HG03469 (cell line): ENCODE results near the gene RIMBP2.

Experiments used
- ATAC-seq: cut with Tn5 transposase; IDR thresholded peaks from one replicate; pipeline ENCODE4 v1.9.1; 2021; ENCODE audit warnings: mild to moderate bottlenecking, moderate library complexity, moderate number of reproducible peaks; ENCODE audit not compliant: unreplicated experiment

The RIMBP2 gene

DNA sequence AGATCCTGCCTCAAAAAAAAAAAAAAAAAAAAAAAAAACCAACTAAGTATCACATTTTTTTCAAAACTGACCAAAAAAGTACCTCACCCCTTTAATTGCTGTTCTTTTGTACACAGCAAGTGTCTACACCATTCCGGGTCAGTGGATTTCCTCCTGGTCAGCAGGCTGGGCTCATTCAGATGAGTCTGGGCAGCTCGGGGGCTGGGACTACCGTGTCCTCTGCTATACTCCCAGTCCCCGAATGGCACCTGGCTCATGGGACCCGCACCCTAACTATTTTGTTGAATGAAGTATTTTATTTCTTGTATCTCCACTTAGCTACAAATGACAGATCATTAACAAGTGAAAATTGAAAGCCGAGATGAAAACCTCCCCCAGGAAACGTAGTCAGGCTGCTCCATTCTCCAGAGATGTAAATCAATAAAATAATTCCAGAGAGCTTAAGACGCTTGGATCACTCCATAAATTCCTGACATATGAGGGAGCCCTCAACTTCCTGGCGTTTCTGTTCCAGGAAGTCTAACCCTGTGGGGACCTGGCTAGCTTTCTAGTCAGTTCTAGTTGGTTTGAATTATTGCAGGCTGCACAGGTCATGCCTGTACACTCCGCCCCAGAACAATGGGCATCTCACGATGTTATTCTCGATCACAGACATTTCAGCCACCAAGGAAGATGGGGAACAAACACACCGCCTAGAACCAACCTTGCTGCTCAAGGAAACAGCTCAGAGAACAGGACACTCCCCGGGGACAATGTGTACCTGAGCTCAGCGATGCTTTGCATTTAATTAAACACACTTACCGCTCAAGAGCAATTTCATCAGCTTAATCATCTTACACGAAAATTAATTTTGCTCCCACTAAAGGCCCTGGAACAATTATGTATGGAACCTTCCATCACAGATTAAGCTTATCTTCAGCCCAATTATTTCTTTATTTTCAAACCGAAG is 76.3 kb downstream of the RIMBP2 start:
- ATAC-seq: no peak

DNA sequence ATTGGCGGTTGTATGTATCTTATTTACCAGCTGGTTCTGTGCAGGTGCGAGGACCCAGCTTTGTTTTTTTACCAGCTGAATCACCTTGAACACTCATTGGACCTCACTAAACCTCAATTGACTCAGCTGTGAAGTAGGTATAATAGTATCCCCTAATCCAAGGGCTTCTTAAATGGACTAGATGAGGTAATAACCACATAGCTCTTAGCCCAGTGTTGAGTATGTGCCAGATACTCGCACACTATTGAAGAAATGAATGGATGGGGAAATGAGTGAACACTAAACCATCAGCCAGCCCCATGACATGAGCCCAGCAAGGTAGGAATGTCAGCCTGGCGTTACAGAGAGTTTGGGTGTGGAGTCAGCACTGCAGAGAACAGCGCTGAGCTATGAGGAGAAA is 79.7 kb downstream of the RIMBP2 start:
- no peak for ATAC-seq

DNA sequence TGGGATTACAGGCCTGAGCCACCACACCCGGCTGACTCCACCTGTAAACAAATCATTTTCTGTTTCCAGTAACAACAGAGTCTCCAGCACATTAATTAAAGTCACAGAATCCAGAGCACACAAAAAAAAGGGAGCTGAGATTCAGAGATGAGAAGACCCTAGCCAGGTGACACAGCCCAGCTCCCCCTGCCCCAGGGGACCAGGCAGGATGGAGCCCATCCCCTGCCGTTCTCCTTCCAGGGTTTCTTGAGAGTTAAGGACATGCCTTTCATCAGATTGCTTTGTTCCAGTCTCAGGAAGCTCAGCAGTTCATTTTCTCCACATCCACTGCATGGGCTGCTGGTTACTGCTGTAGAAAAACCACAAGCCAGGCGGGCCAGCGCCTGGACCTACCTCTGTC is 81.2 kb downstream of the RIMBP2 start:
- no peak for ATAC-seq

DNA sequence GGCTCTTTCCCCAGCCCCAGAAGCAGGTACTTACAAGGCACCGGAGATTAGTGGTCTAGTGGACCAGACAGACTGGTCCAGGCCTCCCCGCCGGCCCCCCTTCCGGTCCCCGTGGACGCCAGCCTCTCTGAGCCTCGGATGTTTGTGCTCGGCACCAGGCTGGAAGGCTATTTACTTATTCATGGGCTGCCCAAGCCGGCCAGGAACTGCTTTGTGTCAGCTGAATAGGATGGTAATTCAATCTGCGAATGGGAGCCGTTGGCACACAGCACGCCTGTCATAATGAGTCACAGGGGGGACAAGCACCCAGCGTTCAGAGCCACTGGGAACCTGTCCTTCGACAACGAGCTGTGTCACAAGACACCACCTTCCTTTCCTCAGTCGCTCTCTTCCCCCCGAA is 82.3 kb downstream of the RIMBP2 start:
- ATAC-seq: no peak

DNA sequence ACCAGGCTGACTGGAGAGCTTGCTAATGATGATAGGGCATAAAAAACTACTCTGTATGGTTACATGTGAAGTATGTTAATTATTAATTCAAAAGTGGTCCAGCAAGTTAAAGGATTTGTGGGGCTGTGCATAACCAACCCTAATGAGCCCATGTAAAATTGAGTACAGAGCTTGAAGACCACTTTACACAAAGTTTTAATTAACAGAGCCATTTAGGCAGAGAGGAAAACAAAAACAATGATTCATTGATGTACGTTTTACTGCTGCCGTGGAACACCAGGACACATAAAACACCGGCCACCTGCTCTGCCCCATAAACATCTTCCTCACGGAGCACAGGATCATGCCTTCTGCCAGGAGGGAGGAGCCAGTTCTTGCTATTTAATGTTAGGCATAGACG is 83.5 kb downstream of the RIMBP2 start:
- no peak for ATAC-seq

DNA sequence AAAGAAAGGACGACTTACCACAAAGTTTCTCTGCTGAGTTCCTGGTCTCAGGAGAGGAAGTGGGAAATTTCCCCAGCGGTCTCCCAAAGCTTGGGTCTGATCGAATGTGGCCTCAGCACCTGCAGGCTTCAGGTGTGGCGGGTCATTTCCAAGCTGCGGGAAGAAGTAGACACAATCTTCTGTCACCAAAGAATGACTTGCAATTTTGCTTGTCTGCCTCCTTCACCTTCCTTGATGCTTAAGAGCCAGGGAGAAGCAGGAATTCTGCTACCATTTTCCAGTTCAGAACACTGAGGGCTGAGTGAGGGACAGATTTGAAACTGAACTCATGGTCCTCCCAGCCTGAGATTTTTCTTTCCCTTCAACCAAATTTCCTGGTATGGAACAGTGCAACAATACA is 87.8 kb downstream of the RIMBP2 start:
- no peak for ATAC-seq

DNA sequence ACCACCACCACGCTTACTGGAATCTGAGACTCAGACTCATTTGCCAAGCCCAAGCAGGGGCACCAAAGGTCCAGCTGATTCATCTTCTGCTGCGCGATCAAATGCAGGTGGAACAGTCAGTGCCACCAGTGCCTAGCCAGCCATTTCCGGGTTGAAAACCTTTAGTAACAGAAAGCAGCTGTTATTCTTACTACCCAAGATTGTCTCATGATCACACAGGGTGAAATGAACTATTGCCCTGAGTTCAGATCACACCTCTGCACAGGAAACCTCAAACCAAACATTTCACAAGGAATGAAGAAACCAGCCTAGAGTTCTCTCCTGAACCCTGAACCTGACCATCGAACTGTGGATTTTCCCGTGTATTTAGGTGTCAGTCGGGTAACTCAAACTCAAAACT is 88.9 kb downstream of the RIMBP2 start:
- ATAC-seq: no peak

DNA sequence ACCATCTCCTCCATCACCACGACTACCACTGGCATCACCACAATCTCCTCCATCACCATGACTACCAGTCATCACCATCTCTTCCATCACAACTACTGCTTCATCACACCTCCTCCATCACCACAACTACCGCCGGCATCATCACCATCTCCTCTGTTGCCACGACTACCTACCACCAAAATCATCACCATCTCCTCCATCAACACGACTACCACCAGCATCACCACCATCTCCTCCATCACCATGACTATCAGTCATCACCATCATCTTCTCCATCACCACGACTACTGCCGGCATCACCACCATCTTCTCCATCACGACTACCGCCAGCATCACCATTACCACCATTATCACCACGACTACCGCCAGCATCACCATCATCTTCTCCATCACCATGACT is 89.5 kb downstream of the RIMBP2 start:
- no peak for ATAC-seq

DNA sequence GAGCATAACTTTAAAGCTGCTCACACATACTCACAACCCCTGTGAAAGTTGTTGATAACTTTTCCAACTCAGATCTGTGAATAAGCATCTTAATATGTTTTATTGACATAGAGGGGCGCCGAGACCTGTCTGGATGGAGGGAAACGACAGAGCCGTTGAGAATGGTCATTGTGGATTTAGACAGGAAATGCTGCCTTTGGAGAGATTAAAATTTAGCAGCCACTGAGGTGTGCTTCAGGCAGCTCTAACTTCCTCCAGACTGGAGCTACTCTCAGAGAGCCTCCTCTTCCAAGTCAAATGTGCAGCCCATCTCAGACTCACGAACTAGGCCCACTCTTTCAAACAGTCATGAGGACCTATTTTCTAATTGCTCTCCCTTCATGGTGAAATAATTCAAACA is 90.9 kb downstream of the RIMBP2 start:
- no peak for ATAC-seq

DNA sequence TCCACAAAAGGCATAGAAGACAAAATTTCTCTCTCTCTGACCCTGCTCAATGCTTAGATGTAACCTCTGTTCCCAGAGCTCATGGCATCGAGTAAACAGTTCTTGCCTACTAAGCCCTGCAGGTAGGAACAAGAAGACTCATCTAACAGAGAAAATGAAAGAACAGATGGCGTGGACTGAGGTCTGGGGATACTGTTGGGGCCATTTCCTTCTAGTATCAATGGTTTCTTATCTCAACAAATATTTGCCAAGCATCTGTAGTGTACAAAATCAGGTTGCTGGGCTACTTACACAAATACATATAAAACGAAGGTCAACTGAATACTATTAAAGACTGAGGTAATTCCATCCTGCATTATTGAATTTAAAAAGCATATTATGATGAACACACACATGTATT is 93.3 kb downstream of the RIMBP2 start:
- ATAC-seq: no peak

DNA sequence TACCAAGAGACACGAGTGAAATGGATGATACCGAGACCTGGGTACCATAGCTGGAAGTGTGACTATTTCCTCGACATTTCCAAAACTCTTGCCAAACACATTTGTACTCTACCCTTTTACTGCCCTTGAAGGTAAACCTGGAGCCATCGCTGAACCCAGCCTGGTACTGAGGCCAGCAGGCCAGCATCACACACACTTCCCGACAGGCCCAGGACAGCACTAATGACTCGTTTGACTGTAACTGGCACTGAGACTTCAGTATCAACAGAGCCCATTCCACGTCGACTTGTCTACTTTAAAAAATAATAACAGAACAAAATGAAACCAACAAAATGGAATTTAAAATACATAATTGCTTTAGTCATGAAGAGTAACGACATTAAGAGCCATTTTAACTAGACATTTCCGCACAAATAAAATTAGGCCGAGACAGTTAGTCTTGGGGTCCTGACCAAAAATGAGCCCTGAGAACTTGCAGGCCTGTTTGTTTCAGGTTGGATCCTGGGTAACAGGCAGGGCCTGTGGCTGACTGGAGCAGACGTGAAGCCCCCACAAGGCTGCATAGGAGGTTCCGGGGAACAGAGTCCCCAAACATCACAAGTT is 94.3 kb downstream of the RIMBP2 start:
- ATAC-seq: no peak

DNA sequence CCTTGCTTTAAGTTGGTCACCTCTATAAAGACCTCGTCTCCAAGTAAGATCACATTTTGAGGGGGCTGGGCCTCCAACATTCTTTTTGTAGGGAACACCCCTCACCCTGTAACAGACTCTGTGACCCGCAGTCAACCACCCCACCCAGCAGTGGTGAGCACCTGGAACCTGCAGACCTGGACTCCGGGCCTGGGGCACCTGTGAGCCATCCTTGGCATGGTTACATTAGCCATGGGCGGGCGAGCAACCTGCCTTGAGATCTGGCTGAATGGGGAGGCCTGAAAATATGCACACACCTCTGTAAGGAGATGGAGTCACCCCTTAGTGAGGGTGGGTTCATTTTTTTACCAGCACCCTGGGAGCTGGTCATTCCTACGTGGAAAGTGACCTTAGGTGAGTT is 95.3 kb downstream of the RIMBP2 start:
- no peak for ATAC-seq

DNA sequence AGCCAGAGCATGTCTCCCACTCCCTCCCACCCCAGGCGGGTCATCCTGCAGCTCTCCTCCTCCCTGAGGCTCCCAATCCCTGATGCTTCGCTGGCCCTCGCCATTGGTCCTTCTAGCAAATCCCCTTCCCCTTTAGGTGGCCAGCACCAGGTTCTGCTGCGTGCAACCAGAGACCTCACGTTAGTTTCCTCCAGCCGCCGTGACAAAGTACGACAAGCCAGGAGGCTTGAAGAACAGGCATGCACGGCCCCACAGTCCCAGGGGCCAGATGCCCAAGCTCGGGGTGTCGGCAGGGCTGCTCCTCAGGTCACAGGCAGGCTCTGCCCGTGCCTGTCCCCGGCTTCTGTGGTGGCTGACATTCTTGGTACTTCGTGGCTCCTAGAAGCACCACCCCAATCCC is 95.8 kb downstream of the RIMBP2 start:
- ATAC-seq: no peak

DNA sequence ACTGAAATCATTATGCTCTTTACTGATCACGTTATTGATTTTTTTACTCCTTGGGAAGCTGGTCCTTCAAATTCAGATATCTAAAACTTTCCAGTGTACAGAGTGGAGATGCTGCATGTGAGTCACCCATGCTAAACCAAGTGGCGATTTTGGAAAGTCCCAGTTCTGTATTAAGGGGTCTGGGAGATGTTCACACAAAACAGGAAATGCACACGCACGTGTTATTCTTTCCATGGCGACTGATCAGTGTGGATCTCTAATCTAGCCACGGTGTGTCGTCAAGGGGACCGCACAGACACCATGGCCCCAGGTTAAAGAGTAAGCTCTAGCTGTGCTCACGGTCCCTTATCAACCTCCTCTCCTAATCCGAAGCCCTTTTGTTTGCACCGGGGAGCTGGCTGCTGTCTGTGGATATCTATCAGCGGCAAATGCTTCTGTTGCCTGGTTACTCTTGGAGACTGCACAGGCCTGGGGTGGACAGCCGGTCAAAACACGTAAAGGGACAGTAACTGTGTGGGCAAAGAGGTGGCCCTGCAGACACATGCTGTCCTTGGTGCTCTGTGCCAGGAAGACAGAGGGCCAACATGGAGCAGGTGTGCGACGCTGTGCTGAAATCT is 96.6 kb downstream of the RIMBP2 start:
- ATAC-seq: no peak

DNA sequence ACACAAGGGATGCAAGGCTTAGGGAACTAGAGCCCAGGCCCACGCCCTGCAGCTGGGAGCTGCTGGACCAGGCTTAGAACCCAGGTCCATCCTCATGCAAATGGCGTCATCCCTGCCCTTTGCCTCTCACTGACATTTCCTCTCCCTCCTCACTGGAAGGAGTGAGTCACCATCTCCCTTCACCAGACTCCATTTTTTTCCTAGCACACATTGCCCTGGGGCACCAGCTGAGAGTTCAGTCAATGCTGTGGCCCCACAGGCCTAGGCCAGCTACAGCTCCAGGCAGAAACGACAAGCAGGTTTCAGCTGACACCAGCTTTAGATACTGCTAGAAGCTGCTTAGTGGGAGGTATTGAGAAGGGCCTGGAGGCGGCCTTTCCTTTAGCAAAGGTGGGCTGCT is 98.9 kb downstream of the RIMBP2 start:
- no peak for ATAC-seq

DNA sequence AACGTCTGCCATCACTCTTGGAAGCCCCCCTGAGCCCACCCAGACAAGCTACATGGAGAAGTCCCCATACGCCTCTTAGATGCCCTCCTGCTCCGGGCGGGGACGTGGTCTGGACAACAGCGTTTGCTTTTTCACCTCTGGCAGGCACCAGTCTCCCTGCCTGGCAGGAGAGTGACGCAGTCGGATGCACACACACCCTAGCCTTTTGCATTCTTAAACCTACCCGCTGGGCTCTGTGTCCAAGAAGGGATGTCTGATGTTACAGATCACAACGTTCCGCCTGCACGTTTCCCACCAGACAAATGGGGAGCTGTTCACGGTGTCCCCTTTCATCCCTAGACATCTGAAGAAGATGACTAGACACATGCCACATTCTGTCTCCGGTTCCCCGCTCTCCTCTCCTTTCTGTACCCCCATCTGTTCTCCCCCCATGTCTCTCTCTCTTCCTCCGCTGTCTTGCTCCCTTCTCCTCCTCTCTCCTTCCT is 100.2 kb downstream of the RIMBP2 start:
- no peak for ATAC-seq

DNA sequence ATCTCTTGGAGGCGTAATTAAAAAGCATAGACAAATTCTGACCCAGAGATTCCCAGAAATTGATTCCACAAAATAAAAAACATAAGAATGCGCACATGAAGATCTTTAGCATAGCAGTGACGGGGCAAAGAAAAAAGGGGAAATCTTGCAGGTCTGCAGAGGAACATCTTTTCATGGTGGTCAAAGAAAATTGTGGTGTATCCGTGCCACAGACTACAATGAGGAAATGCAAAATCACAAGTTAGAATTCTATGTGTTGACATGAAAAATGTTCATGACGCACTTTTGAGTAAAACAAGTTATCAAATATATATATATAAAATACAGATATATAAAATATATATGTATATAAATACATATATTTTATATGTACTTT is 101.6 kb downstream of the RIMBP2 start:
- no peak for ATAC-seq

DNA sequence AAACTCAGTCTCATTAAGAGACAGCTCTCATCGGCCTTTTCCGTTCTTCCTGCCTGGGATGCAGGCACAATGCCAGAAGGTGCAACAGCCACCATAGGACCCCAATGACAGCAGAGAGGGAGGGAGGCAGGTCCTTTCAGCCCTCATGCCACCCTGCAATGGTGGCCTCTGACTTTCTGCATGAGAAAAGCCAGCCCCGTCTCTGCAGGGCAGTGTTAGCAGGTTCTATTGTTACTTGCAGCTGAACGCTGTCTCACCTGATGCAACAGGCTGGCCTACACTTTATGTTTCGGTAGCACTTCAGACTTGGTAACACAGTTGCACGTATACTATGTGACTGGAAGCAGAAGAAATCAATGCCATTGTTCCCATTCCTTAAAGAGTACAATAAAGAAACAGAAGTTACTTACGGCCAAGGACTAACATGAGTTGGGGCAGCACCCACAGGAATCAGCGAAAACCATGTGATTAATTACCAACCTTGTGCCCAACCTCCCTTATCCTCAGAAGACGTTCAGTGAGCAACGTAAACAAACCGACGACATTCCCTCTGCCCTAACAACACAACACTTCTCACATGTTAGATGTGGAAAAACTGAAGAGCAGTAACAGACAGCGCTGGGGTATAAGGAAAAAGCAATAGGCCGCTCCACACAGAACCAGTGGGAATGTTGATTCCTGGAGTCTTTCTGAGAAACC is 102.1 kb downstream of the RIMBP2 start:
- no peak for ATAC-seq

DNA sequence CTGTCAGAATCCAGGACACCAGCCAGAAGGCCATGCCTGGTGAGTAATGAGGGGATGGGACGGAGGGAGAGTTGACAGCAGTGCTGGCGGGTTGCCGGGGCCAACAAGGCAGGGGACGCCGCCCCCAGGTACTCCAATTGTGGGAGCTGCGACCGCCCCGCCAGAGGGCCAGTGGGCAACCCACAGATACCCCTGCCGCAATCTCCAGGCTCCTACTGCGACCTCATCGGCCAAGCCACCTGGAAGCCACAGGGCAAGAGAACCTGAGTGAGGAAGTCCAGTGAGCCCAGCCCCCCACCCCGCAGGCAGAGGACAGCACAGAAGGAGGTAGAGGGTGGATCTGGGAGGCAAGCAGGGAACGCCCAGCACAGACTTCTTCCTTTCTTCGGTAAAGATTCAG is 103.0 kb downstream of the RIMBP2 start:
- ATAC-seq: no peak

DNA sequence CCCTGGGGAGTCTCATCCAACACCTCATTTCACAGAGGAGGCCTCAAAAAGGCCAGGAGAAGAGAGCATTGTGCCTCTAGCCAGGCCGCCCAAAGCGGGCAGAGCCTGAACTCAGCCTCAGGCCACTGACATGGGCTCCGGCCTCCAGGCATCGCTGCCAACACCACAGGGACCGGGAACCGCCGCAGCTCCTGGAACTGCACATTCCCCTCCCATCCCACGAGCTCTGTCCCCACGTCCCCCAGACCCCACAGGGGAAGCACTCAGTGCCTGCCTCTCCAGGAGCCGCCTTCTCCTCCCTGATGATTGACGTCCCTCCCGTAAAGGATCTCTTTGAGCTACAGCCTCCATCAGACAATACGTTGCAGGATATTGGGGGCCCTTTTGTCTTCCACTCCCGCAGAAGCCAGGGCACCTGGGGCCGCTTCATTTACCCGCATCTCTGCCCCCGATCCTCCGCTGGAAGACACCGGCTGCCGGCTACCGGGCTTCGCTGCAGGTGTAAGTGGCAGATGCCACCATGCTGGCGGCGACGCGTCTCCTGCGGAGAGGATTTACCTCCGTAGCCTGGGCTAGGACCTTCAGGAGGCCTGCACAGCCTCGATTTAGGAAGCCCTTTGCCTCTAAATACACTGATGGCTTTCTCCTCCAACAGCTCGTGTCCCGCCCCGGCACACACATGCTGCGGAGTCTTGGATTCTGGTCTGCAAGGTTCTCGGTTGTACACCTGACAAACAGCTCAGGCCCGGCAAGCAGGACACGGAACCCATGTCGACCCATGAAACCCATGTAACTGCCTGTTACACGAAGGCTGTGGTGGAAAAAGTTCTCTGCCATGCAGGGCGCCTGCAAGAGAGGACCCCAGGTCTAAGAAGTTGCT is 104.8 kb downstream of the RIMBP2 start:
- ATAC-seq: no peak
